Peyer's patch (tissue), 4 donors: Measurements from ENCODE around the gene PACRG. TPM values are rescaled to one million over a fixed set of nuclear protein-coding genes. Genes with fewer than 3 reads are reported as not detected.

Experiments
- DNase-seq, 3 donors: peaks; one replicate each; pipeline ENCODE4 v3.0.0-alpha.2; 2017 to 2019
- H3K27ac ChIP-seq, 4 donors: fragments of 200-600 bp; sonication (generic); one replicate each; pipeline ENCODE4 v1.5.1; 2016 to 2019
- H3K27me3 ChIP-seq, 2 donors: fragments of 200-600 bp; sonication (generic); one replicate each; pipeline ENCODE4 v1.5.1; 2019
- H3K36me3 ChIP-seq, 3 donors: fragments of 200-600 bp; sonication (generic); one replicate each; pipeline ENCODE4 v1.5.1; 2016 to 2019
- H3K4me1 ChIP-seq, 4 donors: fragments of 200-600 bp; sonication (generic); one replicate each; pipeline ENCODE4 v1.5.1; 2016 to 2019
- H3K4me3 ChIP-seq, 4 donors: fragments of 200-600 bp; sonication (generic); 1 replicate in 3 of 4; 2 replicates in 1 of 4; pipeline ENCODE4 v1.5.1; 2016 to 2019; ENCODE audit warnings: mild to moderate bottlenecking in 1 of 4
- H3K9me3 ChIP-seq, 4 donors: fragments of 200-600 bp; sonication (generic); one replicate each; pipeline ENCODE4 v1.5.1; 2016 to 2019; ENCODE audit warnings: mild to moderate bottlenecking in 1 of 4
- CTCF ChIP-seq, 6 experiments: fragments of 450-650 bp in 4 of 6; fragments of 200-600 bp in 2 of 6; sonication (generic) in 1 of 6; IDR thresholded peaks; one replicate each; pipeline ENCODE4 v1.5.1; 2017 to 2019; ENCODE audit warnings: antibody characterized with exemption in 6 of 6, mild to moderate bottlenecking in 3 of 6, moderate library complexity in 1 of 6
- POLR2A ChIP-seq, 2 donors: fragments of 450-650 bp; IDR thresholded peaks; one replicate each; pipeline ENCODE4 v1.5.1; 2017; ENCODE audit warnings: antibody characterized with exemption in 2 of 2, mild to moderate bottlenecking in 2 of 2, moderate library complexity in 2 of 2
- total RNA-seq, 4 donors: library from RNA; depleted of rRNA; stranded (reverse); fragments of >200 nt; gene quantifications; one replicate each; pipeline ENCODE4 v1.1.0, GENCODE V29; 2016

PACRG gene
- total RNA-seq, 4 donors from 2014 or later, result 0.76 to 2.5 TPM; not detected in 2

GRCh38 chr6:163162007-163162873 is 434.5 kb downstream of the PACRG start:
- no peak for DNase-seq
- Histone ChIP-seq H3K4me3 (no peak overlapping the region), H3K36me3 (no peaks in the 10 kb centered on the region)

GRCh38 chr6:163162874-163163213 is 435.1 kb downstream of the PACRG start:
- H3K27me3 ChIP-seq, result no peaks in the 10 kb centered on the region
- DNase-seq, result no peak
- H3K27ac ChIP-seq, result no peak overlapping the region
- no peaks in the 10 kb centered on the region for H3K36me3 ChIP-seq
- H3K9me3 ChIP-seq, result no peaks in the 10 kb centered on the region
- TF ChIP-seq CTCF (IDR thresholded peaks at IDR 0.05), result no peak
- no peak for TF ChIP-seq POLR2A (IDR thresholded peaks at IDR 0.05)
- no peaks in the 10 kb centered on the region for H3K4me1 ChIP-seq
- no peak overlapping the region for H3K4me3 ChIP-seq

More at GRCh38 chr6:163162007-163162873, 434.5 kb downstream of the PACRG start:
- H3K27me3 ChIP-seq, result no peaks in the 10 kb centered on the region
- H3K9me3 ChIP-seq, result no peaks in the 10 kb centered on the region
- TF ChIP-seq POLR2A (IDR thresholded peaks at IDR 0.05) (no peak), CTCF (IDR thresholded peaks at IDR 0.05) (no peak)
- no peak overlapping the region for H3K27ac ChIP-seq
- no peaks in the 10 kb centered on the region for H3K4me1 ChIP-seq

DNA sequence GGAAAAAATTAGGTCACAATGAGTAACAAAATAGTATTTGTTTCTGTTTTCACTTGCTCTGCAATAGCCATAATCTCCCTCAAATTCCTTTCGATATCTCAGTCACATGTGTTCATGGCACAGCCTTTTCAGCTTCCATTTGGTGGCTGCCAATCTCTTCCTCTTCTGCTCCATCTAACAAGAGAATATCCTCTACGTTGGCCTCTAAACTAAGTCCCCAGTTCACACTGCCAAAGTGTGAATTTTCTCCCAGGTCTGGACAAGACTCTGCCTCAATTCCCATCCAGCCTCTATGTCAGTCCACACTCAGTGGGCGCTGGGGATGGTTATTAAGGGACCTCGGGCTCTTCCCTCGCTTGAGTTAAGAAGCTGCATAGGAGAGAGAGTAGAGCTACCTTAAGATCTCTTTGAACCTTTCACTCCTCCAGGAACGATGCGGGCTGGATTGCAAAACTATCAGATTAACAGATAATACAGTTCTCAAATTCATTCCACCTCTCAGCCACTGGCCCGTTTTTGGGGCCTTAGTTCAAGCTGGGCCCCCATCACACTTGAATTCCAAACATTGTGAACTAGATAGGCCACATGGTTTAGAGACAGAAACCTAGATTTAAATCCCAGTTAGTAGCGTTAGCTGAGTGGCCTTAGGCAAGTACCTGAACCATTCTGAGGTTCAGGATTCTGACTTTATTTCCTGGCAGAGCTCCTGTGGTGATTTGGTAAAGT is 436.6 kb downstream of the PACRG start:
- DNase-seq, result no peak
- Histone ChIP-seq H3K4me1 (no peaks in the 10 kb centered on the region), H3K4me3 (no peak overlapping the region), H3K9me3 (no peaks in the 10 kb centered on the region), H3K27ac (no peak overlapping the region), H3K36me3 (no peaks in the 10 kb centered on the region), H3K27me3 (no peaks in the 10 kb centered on the region)
- TF ChIP-seq CTCF (IDR thresholded peaks at IDR 0.05) (no peak), POLR2A (IDR thresholded peaks at IDR 0.05) (no peak)

DNA sequence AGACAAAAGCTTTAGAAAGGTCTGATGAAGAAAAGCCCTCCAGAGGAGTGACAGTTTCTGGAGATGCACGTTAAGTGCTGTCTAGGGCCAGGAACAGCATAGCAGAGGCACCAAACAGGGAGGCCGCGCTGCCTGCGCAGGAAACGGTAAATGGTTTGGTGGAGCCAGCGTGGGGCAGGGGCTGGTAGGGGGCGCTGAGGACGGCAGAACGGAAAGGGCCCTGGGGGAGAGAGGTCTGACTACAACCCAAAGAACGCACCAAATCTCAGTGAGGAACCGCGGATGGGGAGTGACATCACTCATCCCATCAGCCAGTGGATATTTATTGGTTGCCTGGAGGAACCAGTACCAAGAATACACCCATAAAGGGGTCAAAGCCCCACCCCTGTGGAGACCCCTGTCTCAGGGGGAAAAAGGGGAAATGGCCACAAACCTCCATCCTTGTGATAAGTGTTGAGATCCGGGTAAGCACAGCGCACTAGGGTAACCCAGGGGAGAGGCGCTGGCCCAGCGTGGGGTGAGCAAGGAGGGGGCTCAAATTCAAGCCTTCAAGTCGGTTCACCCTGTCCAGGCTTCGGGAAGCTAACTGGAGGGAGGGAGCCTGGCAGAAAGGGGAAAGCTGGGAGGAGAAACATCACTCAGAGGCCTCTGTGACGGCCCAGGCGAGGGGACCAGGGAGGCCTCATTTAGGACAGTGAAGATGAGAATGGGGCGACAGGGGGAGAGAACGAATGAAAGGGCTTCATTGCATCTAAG is 437.6 kb downstream of the PACRG start:
- DNase-seq, result no peak
- no peaks in the 10 kb centered on the region for H3K4me1 ChIP-seq
- no peaks in the 10 kb centered on the region for H3K27me3 ChIP-seq
- H3K9me3 ChIP-seq, result no peaks in the 10 kb centered on the region
- H3K4me3 ChIP-seq, result no peak overlapping the region
- TF ChIP-seq POLR2A (IDR thresholded peaks at IDR 0.05) (no peak), CTCF (IDR thresholded peaks at IDR 0.05) (no peak)
- H3K36me3 ChIP-seq, result no peaks in the 10 kb centered on the region
- H3K27ac ChIP-seq, result no peak overlapping the region

- no peak for DNase-seq
- Histone ChIP-seq H3K4me3 (no peak overlapping the region), H3K9me3 (no peaks in the 10 kb centered on the region), H3K27me3 (no peaks in the 10 kb centered on the region), H3K36me3 (no peaks in the 10 kb centered on the region), H3K27ac (no peak overlapping the region), H3K4me1 (no peaks in the 10 kb centered on the region)
- TF ChIP-seq CTCF (IDR thresholded peaks at IDR 0.05) (no peak), POLR2A (IDR thresholded peaks at IDR 0.05) (no peak)
Observed at GRCh38 chr6:163165922-163166321, 438.1 kb downstream of the PACRG start.
